ENCODE measurements around the gene THSD7A. TPM values are rescaled to one million over a fixed set of nuclear protein-coding genes. Genes with fewer than 3 reads are reported as not detected.
"Not testable (repeated sequence)": the region's sequence is repeated elsewhere in the genome, so short reads cannot be mapped to it uniquely, and the experiment has no call there.

The THSD7A gene
- total RNA-seq, 2 experiments from 2014 or later: not detected

DNA sequence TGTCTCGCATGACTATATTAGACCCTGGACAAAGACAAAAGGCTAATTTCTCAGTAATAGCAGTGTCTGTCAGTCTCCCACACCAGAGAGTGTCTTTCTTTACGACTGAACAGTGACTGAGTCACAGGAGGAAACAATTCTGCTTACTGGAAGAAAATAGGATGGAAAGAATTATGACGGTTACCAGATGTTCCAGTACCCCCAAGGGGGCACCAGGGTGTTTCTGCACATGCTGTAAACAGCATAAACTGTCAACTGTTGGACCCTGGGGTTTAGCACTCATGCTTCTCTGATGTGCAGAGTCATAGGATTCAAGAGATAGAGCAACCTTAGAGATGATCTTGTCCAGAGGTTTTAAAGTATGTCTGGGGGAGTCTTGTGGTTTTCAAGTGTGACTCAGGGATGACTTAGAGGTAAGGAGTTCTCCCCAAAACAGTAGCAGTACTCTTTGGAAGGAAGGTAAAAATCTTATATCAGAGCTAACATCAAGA lies 291.7 kb downstream of the THSD7A start:
- Mint-ChIP-seq H3K4me3 (no peak overlapping the region), H3K9me3 (no peaks in the 10 kb centered on the region), H3K4me1 (no peaks in the 10 kb centered on the region), H3K27me3 (no peaks in the 10 kb centered on the region), H3K27ac (no peak overlapping the region), H3K36me3 (no peaks in the 10 kb centered on the region)
- no peak for DNase-seq

DNA sequence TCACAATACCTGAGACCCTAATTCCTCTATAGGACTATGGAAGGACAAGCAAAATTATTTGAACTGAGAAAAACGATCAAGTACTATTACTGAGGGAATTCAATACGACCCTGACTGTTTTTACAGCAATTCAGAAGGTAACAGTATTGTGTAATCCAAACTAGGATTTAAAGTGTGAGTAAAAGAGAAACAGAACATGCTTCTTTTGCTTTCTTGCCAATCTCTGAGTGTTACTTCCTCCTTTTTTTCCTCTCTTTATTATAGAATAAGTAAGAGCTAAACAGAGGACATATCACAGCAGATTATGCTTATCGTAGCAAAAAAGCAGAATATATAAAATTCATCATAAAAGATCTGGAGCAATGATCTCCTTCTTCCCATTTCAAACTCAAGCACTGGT lies 292.1 kb downstream of the THSD7A start:
- no peaks in the 10 kb centered on the region for H3K4me1 Mint-ChIP-seq
- H3K27ac Mint-ChIP-seq: no peak overlapping the region
- no peak overlapping the region for H3K4me3 Mint-ChIP-seq
- DNase-seq: no peak
- H3K36me3 Mint-ChIP-seq: no peaks in the 10 kb centered on the region
- no peaks in the 10 kb centered on the region for H3K9me3 Mint-ChIP-seq
- no peaks in the 10 kb centered on the region for H3K27me3 Mint-ChIP-seq

DNA sequence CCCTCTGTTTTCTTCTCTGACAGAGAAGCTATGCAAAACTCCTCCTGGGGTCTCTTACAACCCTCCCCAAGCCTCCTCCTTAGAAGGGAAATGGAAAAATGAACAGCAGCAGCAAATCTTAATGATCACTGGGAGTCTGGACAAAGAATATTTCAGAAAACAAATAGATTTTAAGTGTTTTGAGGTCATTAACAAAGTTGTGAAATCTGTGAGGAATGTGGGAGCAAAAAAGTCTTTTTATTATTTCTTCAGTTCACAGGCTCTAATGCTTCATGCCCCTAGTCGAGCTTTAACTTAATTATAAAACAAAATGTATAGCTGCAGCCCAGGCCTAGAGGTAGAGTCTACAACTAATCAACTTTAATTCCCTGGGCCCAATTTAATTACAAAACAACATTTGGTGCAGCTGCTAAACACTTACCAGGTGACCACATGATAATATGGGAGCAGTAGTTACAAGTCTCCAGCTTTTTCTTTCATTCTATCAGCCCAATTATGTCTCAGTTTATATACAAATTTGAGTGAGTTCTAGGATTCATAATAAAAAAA lies 293.2 kb downstream of the THSD7A start:
- Mint-ChIP-seq H3K9me3 (no peaks in the 10 kb centered on the region), H3K4me3 (no peak overlapping the region), H3K27ac (no peak overlapping the region), H3K36me3 (no peaks in the 10 kb centered on the region), H3K27me3 (no peaks in the 10 kb centered on the region), H3K4me1 (no peaks in the 10 kb centered on the region)
- DNase-seq: no peak

DNA sequence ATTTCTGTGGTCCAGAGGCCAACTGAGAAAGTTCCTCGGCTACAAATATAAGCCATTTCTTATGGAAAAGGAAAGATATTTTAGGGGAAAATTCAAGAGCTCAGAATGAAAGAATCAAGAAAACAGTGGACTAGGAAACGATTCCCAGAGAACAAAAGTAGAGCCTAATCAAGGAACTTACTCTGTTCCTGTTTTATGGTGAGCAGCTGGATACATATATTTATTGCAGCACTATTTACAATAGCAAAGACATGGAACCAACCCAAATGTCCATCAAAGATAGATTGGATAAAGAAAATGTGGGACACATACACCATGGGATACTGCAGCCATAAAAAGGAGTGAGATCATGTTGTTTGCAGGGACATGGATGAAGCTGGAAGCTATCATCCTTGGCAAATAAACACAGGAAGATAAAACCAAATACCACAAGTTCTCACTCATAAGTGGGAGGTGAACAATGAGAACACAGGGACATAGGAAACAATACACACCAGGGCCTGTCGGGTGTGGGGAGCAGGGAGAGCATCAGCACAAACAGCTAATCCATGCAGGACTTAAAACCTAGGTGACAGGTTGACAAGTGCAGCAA lies 298.7 kb downstream of the THSD7A start:
- no peaks in the 10 kb centered on the region for H3K27me3 Mint-ChIP-seq
- H3K4me1 Mint-ChIP-seq: no peaks in the 10 kb centered on the region
- no peak overlapping the region for H3K4me3 Mint-ChIP-seq
- no peak for DNase-seq
- H3K27ac Mint-ChIP-seq: no peak overlapping the region
- H3K9me3 Mint-ChIP-seq: no peaks in the 10 kb centered on the region
- H3K36me3 Mint-ChIP-seq: no peaks in the 10 kb centered on the region

DNA sequence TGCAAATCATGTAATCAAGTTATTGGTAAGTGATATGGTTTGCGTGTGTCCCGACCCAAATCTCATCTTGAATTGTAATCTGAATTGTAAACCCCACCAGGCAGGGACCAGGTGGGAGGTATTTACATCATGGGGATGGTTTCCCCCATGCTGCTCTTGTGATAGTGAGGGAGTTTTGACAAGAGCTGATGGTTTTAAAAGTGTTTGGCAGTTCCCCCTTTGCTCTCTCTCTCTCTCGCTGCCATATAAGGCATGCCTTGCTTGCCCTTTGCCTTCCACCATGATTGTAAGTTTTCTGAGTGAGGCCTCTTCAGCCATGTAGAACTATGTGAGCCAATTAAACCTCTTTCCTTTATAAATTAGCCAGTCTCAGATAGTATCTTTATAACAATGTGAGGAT lies 302.6 kb downstream of the THSD7A start:
- H3K4me1 Mint-ChIP-seq: no peaks in the 10 kb centered on the region
- no peaks in the 10 kb centered on the region for H3K27me3 Mint-ChIP-seq
- no peak overlapping the region for H3K27ac Mint-ChIP-seq
- no peaks in the 10 kb centered on the region for H3K9me3 Mint-ChIP-seq
- no peak for DNase-seq
- no peak overlapping the region for H3K4me3 Mint-ChIP-seq
- H3K36me3 Mint-ChIP-seq: no peaks in the 10 kb centered on the region

DNA sequence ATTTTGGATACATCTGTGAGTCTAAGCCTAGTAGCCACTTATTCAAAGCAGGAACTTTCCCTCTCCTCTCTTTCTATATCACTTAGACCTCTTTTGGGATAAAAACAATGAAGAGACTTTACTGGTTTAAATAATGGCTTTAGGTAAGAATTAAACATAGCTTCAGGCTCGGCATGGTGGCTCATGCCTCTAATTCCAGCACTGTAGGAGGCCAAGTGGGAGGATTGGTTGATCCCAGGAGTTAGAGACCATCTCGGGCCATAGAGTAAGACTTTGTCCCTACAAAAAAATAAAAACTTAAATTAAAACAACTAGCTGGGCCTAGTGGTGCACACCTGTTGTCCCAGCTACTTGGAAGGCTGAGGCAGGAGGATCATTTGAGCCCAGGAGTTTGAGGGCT lies 304.3 kb downstream of the THSD7A start:
- no peaks in the 10 kb centered on the region for H3K9me3 Mint-ChIP-seq
- H3K36me3 Mint-ChIP-seq: no peaks in the 10 kb centered on the region
- H3K27me3 Mint-ChIP-seq: no peaks in the 10 kb centered on the region
- no peaks in the 10 kb centered on the region for H3K4me1 Mint-ChIP-seq
- no peak overlapping the region for H3K27ac Mint-ChIP-seq
- no peak for DNase-seq
- no peak overlapping the region for H3K4me3 Mint-ChIP-seq

DNA sequence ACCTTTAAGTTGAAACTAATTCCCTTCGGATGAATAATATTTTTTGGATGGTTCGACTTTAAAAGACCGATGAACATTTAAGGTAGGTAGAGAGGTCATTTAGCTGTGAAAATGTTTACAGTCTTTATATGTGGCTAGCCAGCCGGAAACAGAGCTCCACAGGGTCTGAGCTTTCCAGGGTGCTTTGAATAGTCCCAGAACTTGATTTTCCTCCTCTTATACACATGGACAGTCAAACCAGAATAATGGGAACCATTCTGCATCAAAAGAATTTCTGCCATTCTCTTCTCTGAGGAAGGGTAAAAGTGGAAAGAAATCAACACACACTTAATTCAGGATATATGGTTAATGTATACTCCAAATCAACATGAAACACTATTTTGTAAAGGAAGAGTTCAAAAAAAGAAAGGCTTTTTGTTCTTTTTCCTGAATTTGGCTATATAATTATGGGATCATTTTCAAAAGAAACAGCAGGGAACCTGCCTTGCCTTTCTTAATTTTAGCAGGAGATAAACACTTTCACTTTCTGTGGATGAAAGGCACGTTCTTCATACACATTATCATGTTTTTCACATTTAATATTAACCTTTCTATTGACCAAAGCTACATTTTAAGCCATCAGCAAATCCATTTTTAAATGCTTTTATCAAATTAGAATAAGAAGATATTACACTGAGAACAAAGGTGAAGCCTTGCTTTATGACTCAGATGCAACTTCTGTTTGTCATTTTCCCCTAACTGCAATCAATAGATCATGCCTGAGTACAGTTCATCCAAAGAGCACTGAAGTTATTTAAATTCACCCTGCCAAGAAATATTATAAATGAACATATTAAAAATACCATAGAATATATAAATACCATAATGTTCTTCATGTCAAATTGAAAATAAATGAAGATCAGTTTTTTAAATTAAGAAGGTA lies 307.3 kb downstream of the THSD7A start:
- H3K4me1 Mint-ChIP-seq: no peaks in the 10 kb centered on the region
- no peaks in the 10 kb centered on the region for H3K9me3 Mint-ChIP-seq
- H3K27me3 Mint-ChIP-seq: no peaks in the 10 kb centered on the region
- H3K36me3 Mint-ChIP-seq: no peaks in the 10 kb centered on the region
- no peak for DNase-seq
- no peak overlapping the region for H3K4me3 Mint-ChIP-seq
- H3K27ac Mint-ChIP-seq: no peak overlapping the region

DNA sequence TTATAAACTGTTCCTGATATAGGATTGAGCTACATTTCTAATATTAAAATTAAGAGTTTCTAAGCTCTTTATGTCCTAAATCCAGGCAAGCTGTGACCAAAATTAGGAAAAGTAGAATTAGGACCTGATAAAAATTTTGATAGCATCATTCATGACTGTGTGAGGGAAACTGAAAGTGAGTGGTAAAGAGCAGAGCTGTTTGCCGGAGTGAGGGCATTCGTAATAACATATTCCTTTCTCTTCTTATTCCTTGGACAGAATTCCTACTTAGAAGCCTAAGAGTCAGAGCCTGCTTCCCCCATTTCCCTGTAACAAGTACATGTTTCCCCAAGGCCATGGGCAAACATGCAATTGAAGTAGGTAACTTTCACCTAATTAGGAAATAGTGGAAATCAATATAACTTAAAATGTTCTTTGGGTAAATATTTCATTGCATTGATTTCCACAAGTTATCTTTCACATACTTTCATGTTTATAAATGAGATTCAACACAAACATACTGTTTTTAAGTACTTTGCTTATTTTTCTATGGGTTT lies 310.0 kb downstream of the THSD7A start:
- not testable (repeated sequence) for H3K9me3 Mint-ChIP-seq, H3K36me3 Mint-ChIP-seq, H3K27ac Mint-ChIP-seq, H3K4me1 Mint-ChIP-seq, DNase-seq, H3K4me3 Mint-ChIP-seq, H3K27me3 Mint-ChIP-seq

DNA sequence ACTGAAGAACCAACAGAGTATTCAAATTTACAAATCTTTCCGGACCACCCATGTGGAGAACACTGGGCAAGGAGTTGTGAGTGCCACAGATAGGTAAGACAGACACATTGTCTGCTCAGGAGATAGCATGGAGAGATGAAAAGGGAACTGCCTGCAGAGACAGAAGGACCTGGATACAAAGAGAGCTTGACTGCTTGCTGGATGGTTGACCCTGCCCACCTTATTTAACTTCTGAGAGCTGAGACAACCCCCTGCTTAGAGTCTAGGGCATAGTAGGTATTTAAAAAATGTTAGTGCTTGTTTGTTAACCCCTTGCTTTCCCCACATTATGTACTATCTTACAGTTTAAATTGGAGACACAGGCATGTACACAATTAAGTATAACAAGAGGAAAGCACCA lies 314.1 kb downstream of the THSD7A start:
- no peak overlapping the region for H3K27ac Mint-ChIP-seq
- no peaks in the 10 kb centered on the region for H3K4me1 Mint-ChIP-seq

DNA sequence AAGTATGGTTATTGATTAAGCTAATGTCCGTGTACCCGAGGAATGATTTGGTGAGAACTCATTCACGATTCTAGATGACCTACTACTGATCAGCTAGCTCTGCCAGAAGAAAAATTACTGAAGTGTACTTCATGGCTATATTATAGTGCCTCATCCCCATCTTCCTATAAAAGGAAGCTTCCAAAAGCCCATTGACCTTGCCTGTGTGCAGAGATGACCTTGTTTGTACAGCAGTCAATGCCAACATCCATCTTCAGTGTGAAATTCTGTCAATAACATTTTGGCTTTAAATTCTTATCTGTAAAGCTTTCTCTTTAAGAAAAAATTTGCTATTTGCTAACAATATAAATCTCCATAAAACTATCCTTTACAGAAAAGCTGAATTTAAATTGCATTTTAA lies 315.7 kb downstream of the THSD7A start:
- H3K27ac Mint-ChIP-seq: no peak overlapping the region
- no peak for DNase-seq
- H3K27me3 Mint-ChIP-seq: no peaks in the 10 kb centered on the region
- H3K4me3 Mint-ChIP-seq: no peak overlapping the region
- no peaks in the 10 kb centered on the region for H3K4me1 Mint-ChIP-seq
- H3K9me3 Mint-ChIP-seq: peaks cover 2% of the 10 kb centered on the region
- no peaks in the 10 kb centered on the region for H3K36me3 Mint-ChIP-seq

More for the DNA sequence above, 314.1 kb downstream of the THSD7A start:
- no peak overlapping the region for H3K4me3 Mint-ChIP-seq
- H3K27me3 Mint-ChIP-seq: no peaks in the 10 kb centered on the region
- no peak for DNase-seq
- H3K36me3 Mint-ChIP-seq: no peaks in the 10 kb centered on the region
- no peaks in the 10 kb centered on the region for H3K9me3 Mint-ChIP-seq

DNA sequence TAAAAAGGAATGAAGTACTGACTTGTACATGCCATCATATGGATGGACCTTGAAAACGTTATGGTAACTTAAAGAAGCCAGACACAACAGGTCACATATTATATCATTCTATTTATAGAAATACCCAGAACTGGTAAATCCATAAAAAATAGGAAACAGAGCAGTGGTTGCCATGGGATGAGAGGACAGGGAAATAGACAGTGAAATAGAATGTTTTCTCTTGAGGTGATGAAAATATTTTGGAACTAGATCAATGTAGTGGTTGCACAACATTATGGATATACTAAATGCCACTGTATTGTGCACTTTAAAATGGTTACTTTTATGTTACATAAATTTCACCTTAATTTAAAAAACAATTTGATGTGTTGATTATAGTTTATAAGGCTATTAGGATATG lies 318.5 kb downstream of the THSD7A start:
- H3K4me1 Mint-ChIP-seq: no peaks in the 10 kb centered on the region
- no peaks in the 10 kb centered on the region for H3K27me3 Mint-ChIP-seq
- H3K9me3 Mint-ChIP-seq: peaks cover 2% of the 10 kb centered on the region
- no peak overlapping the region for H3K4me3 Mint-ChIP-seq
- no peak overlapping the region for H3K27ac Mint-ChIP-seq
- DNase-seq: no peak
- H3K36me3 Mint-ChIP-seq: no peaks in the 10 kb centered on the region

DNA sequence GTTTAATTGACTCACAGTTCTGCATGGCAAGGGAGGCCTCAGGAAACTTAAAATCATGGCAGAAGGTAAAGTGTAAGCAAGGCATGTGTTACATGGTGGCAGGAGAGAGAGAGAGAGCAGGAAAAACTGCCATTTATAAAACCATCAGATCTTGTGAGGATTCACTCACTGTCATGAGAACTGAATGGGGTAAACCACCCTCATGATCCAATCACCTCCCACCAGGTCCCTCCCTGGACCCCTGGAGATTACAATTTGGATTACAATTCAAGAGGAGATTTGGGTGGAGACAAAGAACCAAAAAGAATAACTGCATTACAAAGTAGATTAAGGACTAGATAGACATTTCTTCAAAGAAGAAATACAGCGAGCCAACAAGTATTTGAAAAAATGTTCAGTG lies 324.1 kb downstream of the THSD7A start:
- no peaks in the 10 kb centered on the region for H3K27me3 Mint-ChIP-seq
- H3K27ac Mint-ChIP-seq: no peak overlapping the region
- peaks cover 2% of the 10 kb centered on the region for H3K9me3 Mint-ChIP-seq
- DNase-seq: no peak
- H3K36me3 Mint-ChIP-seq: no peaks in the 10 kb centered on the region
- no peak overlapping the region for H3K4me3 Mint-ChIP-seq
- H3K4me1 Mint-ChIP-seq: no peaks in the 10 kb centered on the region

DNA sequence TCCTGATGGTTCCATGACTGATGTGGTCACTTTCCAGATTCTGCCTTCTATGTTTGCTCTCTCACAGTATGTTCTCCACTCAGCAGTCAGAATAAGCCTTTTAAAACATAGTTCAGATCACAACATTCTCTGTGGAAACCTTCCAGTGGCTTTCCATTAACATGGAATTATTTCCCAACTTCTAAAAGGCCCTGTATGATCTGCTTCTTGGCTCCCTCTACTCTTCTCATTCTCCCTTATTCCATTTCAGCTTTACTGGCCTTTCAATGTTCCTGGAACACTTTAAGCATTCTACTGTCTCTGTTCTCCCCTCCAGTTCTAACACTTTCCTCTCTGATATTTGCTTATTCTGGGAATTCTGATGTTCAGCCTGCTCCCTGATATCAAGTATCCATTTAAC lies 325.6 kb downstream of the THSD7A start:
- H3K27ac Mint-ChIP-seq: no peak overlapping the region
- H3K36me3 Mint-ChIP-seq: no peaks in the 10 kb centered on the region
- H3K4me3 Mint-ChIP-seq: no peak overlapping the region
- peaks cover 6% of the 10 kb centered on the region for H3K9me3 Mint-ChIP-seq
- no peaks in the 10 kb centered on the region for H3K4me1 Mint-ChIP-seq
- no peaks in the 10 kb centered on the region for H3K27me3 Mint-ChIP-seq
- DNase-seq: no peak

DNA sequence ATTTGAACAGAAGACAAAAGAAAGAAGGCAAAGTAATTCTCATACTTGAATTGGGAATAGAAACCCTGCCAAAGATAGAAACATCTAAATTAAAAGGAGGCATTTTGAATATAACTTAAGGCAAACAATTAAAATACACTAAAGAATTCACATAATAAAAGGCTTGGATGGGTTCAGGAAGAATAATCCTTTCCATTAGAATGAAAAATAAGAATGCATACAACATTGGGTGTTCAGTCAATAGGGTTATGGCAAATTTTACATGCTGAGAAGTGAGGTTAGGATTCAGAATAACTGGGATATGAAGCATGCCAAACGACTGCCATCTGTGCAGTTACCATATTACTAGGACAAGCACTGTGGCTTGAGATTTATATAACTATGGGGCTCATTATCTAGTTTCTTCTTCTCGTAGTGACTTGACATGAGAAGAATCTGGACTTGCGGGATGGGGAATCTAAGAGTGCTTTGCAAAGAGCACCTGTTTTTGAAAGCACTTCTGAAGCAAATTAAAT lies 326.5 kb downstream of the THSD7A start:
- no peaks in the 10 kb centered on the region for H3K36me3 Mint-ChIP-seq
- DNase-seq: no peak
- no peaks in the 10 kb centered on the region for H3K4me1 Mint-ChIP-seq
- no peak overlapping the region for H3K27ac Mint-ChIP-seq
- H3K27me3 Mint-ChIP-seq: no peaks in the 10 kb centered on the region
- H3K4me3 Mint-ChIP-seq: no peak overlapping the region
- peaks cover 12% of the 10 kb centered on the region for H3K9me3 Mint-ChIP-seq

DNA sequence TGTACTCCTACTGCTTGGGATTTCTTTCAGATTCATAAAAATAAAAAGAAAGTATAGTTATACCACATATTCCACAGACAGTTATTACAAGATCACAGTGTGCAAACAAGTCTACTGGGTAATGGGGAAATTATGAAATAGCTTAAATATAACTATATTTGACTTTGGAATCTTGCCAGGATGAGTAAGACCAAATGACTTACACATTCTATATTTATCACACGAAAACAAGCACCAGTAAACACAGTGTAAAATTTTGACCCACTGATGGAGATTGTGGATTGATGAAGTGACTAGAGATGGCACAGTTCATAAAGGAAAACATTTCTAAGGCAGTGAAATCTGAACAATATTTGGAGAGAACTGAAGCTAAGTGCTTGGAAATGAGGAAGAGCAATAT lies 339.7 kb downstream of the THSD7A start:
- H3K4me3 Mint-ChIP-seq: no peak overlapping the region
- H3K36me3 Mint-ChIP-seq: no peaks in the 10 kb centered on the region
- no peaks in the 10 kb centered on the region for H3K27me3 Mint-ChIP-seq
- peaks cover 2% of the 10 kb centered on the region for H3K9me3 Mint-ChIP-seq
- H3K27ac Mint-ChIP-seq: no peak overlapping the region
- DNase-seq: no peak
- H3K4me1 Mint-ChIP-seq: no peaks in the 10 kb centered on the region

Data from activated naive CD8-positive, alpha-beta T cell treated with anti-CD3 and anti-CD28 coated beads for 36 hours (primary cell).